Measurements from ENCODE around the gene BACE1-AS.
"Not testable (repeated sequence)": the region's sequence is repeated elsewhere in the genome, so short reads cannot be mapped to it uniquely, and the experiment has no call there.

BACE1-AS gene

DNA sequence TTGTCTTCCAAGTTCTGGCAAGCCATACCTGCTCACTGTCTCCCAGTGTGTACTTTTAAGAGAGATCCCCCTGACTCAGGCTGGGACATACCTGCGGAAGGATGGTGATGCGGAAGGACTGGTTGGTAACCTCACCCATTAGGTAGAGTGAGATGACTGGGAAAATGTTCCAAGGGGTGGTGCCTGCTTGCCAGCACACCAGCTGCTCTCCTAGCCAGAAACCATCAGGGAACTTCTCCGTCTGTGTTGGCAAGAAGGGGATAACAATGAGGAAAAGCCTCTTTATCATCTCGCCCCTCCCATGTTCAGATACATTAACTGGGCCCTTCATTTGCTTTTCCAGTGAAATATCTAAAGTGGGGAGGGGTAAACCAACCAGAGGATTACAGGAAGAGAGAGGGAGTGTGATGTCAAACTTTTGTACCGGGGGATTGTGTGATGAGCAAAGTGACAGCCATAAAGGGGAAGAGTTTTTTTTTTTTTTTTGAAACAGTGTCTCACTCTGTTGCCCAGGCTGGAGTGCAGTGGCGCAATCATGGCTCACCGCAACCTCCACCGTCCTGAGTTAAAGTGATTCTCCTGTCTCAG, at the start of gene BACE1-AS:
TSS of gene BACE1-AS (plus strand) at position 538 of the 588 bp plus-strand sequence.
- no peak for DNase-seq

DNA sequence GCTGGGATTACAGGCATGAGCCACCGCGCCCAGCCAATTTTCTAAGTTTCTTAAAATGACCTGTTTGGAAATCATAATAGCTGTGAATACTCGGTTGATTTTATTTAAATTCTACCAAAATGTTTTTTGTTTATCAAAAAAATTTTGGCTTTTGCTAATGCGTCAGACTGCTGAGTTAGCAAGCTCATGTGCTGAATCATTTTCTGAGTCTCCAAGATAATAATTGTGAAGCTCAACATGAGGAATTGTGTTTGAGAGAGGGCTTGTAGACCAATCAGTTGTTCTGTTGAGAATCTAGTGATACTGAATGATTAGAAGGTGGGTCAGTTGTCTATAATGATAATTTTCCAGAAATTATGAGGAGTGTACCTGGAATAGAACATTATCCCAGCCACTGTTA, 42.8 kb upstream of the BACE1-AS start:
- DNase-seq: no peak

- no peak for DNase-seq
Observed at GRCh38 chr11:117249571-117249970, 41.6 kb upstream of the BACE1-AS start.

DNA sequence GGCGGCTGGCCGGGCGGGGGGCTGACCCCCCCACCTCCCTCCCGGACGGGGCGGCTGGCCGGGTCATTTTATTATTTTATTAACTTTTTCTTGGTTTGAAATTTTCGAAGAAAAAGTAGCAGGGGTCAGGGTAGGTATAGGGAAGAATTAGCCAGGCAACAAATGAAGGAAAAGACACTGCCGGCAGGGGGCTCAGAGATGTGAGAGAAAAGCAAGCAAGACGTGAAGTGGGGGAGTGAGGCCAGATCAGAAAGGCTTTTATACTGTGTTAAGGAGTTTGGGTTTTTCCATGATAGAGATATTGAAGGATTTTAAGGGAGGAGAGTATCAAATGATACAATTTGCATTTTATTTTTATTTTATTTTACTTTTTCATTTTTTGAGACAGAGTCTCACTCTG, 39.6 kb upstream of the BACE1-AS start:
- no peak for DNase-seq

DNA sequence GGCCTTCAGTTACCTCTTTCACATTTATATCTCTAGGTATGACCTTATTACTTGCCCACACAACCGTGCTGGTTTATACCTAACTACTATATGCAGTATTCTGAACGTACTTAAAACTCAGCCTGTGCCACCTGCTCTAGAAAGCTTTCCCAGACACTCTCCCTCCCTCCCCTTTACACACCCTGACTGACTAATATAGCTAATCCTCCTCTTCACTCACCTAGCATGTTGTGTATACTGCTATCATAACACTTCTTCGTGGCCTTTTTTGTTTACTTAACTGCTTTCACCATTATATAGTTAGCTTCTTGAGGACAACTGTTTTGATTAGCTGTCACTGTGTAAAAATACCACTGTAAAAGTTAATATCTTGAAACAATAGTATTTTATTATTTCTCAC, 35.2 kb upstream of the BACE1-AS start:
- no peak for DNase-seq

DNA sequence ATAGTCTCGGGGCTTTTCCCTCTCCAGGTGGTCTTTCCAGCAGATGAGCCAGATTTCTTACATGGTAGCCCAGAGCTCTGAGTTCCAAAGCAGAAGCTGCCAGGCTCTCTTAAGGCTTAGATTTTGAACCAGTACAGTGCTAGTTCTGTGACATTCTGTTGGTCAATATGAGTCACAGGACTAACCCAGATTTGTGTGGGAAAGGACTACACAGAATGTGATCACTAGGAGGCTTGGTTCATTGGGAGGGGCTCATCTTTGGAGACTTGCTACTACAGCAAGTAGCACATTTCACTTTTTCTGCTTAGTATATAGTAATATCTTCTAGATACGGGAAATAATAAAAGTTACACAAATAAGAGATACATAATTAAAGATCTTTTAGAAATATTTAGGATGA, 34.6 kb upstream of the BACE1-AS start:
- no peak for DNase-seq

GRCh38 chr11:117258576-117258975, 32.6 kb upstream of the BACE1-AS start:
- no peak for DNase-seq

DNA sequence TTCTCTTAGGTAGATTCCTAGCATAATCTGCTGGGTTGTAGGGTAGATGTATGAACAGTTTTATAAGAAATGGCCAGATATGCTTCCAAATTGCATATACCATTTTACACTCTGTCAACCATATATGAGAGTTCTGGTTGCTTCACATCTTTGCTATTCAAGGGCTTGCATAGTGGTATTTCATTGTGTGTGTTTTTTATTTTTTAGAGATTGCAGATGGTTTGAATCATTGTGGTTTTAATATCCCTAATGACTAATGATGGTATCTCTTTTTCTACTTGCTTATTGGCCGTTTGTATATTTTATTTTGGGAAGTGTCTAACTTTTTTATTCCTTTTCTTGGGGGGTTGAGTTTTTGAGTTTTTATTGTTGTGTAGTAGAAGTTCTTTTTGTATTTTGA, 31.7 kb upstream of the BACE1-AS start:
- no peak for DNase-seq

DNA sequence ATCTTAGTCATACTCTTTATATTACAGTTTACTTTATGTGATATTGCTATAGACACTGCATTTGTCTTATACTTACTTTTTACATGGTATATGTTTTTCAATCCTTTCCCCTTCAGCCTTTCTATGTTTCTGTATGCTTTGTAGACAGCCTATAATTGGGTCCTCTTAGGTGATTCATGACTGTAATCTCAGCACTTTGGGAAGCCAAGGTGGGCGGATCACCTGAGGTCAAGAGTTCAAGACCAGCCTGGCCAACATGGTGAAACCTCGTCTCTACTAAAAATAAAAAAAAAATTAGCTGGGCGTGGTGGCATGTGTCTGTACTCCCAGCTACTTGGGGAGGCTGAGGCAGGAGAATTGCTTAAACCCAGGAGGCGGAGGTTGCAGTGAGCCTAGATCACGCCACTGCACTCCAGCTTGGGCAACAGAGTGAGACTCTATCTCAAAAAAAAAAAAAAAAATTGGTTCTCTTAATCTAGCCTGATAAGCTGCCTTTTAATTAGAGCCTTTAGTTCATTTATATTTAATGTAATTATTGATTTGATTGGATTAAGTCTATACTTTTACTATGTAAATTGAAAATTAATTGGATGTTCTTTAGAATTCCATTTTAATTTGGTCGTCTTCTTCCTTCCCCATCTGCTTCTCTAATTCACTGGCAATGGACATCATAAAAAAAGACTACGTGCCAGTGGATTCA, 26.4 kb upstream of the BACE1-AS start:
- not testable (repeated sequence) for DNase-seq

- no peak for DNase-seq
Observed at GRCh38 chr11:117265745-117266144, 25.4 kb upstream of the BACE1-AS start.

- DNase-seq: no peak
Observed at GRCh38 chr11:117269856-117270255, 21.3 kb upstream of the BACE1-AS start.

DNA sequence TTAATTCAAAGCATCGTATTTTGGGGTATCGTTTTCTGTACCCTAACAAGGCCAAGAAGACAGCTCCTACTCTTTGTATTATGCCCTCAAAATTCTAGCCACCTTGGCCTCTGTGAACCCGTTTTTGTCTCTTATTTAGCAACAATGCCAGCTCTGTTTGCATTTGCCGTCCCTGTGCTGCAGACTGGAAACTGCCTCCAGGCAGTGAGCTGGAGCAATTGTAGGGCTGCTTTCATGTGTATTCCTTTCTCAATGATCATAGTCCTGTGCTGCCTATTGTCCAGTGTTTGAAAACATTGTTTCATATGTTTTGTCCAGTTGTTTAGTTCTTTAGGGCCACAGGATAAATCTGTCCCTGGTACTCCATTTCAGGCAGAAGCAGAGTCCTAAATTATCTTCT, 19.9 kb upstream of the BACE1-AS start:
- no peak for DNase-seq

GRCh38 chr11:117272175-117272574, 19.0 kb upstream of the BACE1-AS start:
- DNase-seq: not testable (repeated sequence)

DNA sequence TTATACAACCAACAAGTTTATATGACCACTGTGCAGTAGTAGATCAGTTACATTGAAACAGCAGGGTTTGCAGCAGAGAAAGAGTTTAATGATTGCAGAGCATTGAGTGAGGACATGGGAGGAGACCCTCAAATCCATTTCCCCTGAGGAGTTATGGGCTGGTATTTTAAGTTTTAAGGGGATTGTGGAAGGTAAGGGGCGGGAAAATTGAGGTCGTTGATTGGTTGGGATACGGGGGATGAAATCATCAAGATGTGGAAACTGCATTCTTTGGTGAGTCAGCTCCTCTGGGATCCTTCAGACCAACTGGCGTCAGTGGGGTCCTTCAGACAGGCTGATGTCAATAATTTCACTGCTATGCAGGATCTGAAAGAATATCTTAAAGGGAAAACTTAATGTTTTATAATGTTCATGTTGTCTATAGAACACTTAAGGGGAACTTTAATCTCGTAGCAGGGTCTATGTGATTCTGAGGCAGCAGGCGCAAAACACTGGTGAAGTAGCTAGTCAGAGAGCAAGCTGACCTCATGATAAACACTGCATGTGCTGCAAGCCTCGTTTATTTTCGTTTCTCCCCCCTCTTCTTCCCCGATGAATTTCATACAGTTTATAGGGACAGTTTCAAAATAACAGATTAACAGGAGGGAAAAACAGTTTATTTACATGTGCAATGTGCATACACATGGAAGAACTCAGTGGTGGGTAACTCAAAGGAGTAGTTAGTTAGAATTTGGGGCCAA, 17.4 kb upstream of the BACE1-AS start:
- no peak for DNase-seq

- DNase-seq: no peak
Observed at GRCh38 chr11:117278347-117278746, 12.8 kb upstream of the BACE1-AS start.

DNA sequence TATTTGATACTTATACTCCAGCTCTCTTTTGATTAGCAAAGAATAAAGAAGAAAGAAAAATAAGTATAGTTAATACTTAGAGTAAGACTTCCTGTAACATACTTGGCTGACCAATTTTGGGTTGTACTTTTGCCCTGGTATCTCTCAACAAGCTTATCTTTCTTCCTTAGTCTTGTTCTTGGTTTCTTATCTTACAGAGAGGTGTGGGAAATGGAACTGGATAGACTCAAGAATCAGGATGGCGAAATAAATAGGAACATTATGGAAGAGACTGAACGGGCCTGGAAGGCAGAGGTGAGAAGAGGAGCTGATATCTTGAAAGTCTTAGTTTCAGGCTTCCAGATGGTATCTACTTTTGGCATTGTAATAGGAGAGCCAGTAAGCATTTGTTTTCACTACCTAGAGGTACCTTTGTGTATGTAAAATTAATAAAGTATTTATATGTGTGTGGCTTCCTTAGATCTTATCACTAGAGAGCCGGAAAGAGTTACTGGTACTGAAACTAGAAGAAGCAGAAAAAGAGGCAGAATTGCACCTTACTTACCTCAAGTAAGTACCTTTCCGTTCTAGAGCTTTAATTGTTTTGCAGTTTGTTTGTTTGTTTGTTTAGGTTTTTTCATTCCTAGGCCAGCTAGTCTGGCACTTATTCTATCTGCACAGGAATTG, 11.3 kb upstream of the BACE1-AS start:
- peak; percentile 52 for DNase-seq

DNA sequence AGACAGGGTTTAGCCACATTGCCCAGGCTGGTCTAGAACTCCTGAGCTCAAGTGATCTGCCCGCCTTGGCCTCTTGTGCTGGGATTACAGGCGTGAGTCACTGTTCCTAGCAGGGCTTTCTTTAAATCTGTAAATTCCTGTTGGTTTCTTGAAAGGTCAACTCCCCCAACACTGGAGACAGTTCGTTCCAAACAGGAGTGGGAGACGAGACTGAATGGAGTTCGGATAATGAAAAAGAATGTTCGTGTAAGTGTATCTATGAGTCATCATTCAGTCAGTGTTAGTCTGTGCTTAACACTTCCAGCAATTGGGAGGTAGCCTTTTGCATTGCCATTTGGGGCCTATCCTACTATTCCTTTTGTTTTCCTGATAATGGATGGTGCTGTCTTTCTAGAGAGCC, 10.0 kb upstream of the BACE1-AS start:
- DNase-seq: no peak

DNA sequence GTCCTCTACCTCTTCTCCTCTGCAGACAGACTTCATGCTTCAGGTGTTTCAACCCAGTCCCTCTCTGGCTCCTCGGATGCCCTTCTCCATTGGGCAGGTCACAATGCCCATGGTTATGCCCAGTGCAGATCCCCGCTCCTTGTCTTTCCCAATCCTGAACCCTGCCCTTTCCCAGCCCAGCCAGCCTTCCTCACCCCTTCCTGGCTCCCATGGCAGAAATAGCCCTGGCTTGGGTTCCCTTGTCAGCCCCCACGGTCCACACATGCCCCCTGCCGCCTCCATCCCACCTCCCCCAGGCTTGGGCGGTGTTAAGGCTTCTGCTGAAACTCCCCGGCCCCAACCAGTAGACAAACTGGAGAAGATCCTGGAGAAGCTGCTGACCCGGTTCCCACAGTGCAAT, 9.3 kb upstream of the BACE1-AS start:
- no peak for DNase-seq

- no peak for DNase-seq
Observed at GRCh38 chr11:117282956-117283355, 8.2 kb upstream of the BACE1-AS start.

GRCh38 chr11:117284053-117284452, 7.1 kb upstream of the BACE1-AS start:
- no peak for DNase-seq

GRCh38 chr11:117286588-117286987, 4.6 kb upstream of the BACE1-AS start:
- DNase-seq: no peak

GRCh38 chr11:117287668-117288067, 3.5 kb upstream of the BACE1-AS start:
- DNase-seq: no peak

DNA sequence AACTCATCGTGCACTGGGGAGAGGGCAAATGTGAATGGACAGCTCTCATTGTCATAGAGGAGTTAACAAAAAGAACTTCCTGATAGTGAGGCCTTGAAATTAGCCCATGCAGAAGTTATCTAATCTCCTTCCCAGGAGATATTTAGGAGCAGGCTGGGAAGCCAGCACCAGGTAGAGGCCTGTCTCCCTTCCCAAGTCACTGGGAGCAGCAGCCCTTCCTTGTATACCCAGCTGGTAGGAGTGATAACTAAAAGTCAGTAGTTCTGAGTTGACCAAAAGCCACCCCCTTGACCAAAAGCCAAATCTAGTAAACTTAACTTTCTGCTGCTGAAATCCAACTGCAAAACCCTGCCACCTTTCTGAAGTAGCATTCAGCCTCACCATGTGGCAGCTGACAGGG, 1.4 kb upstream of the BACE1-AS start:
- no peak for DNase-seq

DNA sequence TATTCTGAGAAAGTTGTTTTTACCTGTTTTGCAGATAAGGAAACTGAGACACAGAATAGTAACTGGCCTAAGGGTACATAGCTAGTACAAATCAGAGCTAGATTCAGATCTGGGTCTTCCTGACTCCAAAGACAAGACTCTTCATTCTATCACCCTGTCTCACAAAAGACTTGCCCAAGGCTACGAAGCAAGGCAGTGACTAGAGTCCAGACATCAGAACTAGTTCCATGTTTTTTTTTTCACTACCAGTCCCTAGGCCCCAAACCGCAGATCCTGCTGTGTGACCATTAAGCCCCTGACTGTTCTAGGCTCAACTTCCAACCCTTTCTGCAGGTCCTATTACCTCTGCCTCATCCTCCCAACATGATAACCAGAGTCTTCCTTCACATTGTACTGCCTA, 1.5 kb downstream of the BACE1-AS start:
- no peak for DNase-seq

All from activated CD4-positive, alpha-beta T cell treated with anti-CD3 and anti-CD28 coated beads, Interleukin-10, Interleukin-2, amounts not matched to agents 100 ng/mL and 50 ng/mL, durations not matched to agents 16 hours and 8 hours (primary cell).